OCI-LY3 (cell line): ENCODE data around the gene SEC23B.
A peak's percentile ranks its signal among the peaks of the same experiment; 100 is the strongest.

Source experiments
- H2AFZ ChIP-seq: fragments of 200-600, 300-600 bp; shearing (Covaris generic); 2 replicates; pipeline ENCODE4 v1.6.0; 2014; ENCODE audit warnings: antibody characterized with exemption, low read depth, low read length
- H3K27ac ChIP-seq: fragments of 200-600, 300-600 bp; sonication (generic); 2 replicates; pipeline ENCODE4 v1.5.1; 2014; ENCODE audit warnings: mild to moderate bottlenecking, low read length, moderate library complexity, mixed read lengths
- H3K27me3 ChIP-seq: fragments of 200-600, 300-600 bp; sonication (generic); 2 replicates; pipeline ENCODE4 v1.6.1; 2014; ENCODE audit warnings: low read depth, low read length, mixed read lengths
- H3K36me3 ChIP-seq: fragments of 200-600, 300-600 bp; sonication (generic); replicated peaks from 2 replicates; pipeline ENCODE3; 2014; ENCODE audit warnings: low read depth, low read length, mixed read lengths
- H3K4me1 ChIP-seq: fragments of 300-600, 200-600 bp; sonication (generic); 2 replicates; pipeline ENCODE4 v1.6.1; 2014; ENCODE audit warnings: low read length, mixed read lengths
- H3K4me2 ChIP-seq: fragments of 200-600, 300-600 bp; sonication (generic); 2 replicates; pipeline ENCODE4 v1.6.1; 2014; ENCODE audit warnings: low read length, mixed read lengths
- H3K4me3 ChIP-seq: fragments of 300-600, 200-600 bp; sonication (generic); 2 replicates; pipeline ENCODE4 v1.5.1; 2014; ENCODE audit warnings: antibody characterized with exemption, mild to moderate bottlenecking, low read length, moderate library complexity
- H3K79me2 ChIP-seq: fragments of 300-600, 200-600 bp; shearing (Covaris generic); 2 replicates; pipeline ENCODE4 v1.6.1; 2014; ENCODE audit warnings: mild to moderate bottlenecking, low read length, mixed read lengths
- H3K9ac ChIP-seq: fragments of 300-600, 200-600 bp; shearing (Covaris generic); 2 replicates; pipeline ENCODE4 v1.6.0; 2014; ENCODE audit warnings: mild to moderate bottlenecking, low read length, moderate library complexity
- H3K9me3 ChIP-seq: fragments of 200-600, 300-600 bp; shearing (Covaris generic); 2 replicates; pipeline ENCODE4 v1.6.1; 2014; ENCODE audit warnings: low read length, mixed read lengths; ENCODE audit not compliant: insufficient read depth
- H4K20me1 ChIP-seq: fragments of 200-600, 300-600 bp; sonication (generic); 2 replicates; pipeline ENCODE4 v1.6.1; 2016; ENCODE audit warnings: low read length, mixed read lengths; ENCODE audit not compliant: insufficient read depth
- EZH2phosphoT487 ChIP-seq: fragments of 200-600 bp; shearing (Covaris generic); IDR thresholded peaks from 2 replicates; pipeline ENCODE4 v1.6.1; 2018; ENCODE audit warnings: antibody characterized with exemption, mixed run types, low read depth
- TF ChIP-seq, protein P1 (sequence below): fragments of 200-600, 300-600 bp; sonication (generic); IDR thresholded peaks from 2 replicates; pipeline ENCODE4 v1.5.1; 2014; ENCODE audit warnings: antibody characterized with exemption, low read length, low read depth

SEC23B gene

DNA sequence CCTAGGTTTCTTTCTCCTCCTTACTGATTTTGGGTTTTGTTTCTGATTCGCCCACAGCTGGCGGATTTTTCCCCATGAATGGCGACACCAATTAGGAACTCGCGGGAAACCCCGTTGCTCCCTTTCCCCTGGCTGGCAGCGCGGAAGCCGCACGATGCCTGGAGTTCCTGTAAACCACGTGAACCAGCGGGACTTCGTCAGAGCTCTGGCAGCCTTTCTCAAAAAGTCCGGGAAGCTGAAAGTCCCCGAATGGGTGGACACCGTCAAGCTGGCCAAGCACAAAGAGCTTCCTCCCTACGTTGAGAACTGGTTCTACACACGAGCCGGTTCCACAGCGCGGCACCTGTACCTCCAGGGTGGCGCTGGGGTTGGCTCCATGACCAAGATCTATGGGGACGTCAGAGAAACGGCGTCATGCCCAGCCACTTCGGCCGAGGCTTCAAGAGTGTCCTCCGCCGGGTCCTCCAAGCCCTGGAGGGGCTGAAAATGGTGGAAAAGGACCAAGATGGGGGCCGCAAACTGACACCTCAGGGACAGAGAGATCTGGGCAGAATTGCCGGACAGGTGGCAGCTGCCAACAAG is 3.2 kb upstream of the SEC23B start:
- no peaks in the 10 kb centered on the region for H4K20me1 ChIP-seq
- H2AFZ ChIP-seq, result no peak overlapping the region
- H3K27ac ChIP-seq, result no peak overlapping the region
- H3K4me2 ChIP-seq, result no peak overlapping the region
- H3K9me3 ChIP-seq, result no peaks in the 10 kb centered on the region
- H3K27me3 ChIP-seq, result no peaks in the 10 kb centered on the region
- peaks cover 3% of the 10 kb centered on the region for H3K36me3 ChIP-seq
- H3K79me2 ChIP-seq, result peaks cover 19% of the 10 kb centered on the region
- H3K9ac ChIP-seq, result no peak overlapping the region
- TF ChIP-seq, protein P1, sequence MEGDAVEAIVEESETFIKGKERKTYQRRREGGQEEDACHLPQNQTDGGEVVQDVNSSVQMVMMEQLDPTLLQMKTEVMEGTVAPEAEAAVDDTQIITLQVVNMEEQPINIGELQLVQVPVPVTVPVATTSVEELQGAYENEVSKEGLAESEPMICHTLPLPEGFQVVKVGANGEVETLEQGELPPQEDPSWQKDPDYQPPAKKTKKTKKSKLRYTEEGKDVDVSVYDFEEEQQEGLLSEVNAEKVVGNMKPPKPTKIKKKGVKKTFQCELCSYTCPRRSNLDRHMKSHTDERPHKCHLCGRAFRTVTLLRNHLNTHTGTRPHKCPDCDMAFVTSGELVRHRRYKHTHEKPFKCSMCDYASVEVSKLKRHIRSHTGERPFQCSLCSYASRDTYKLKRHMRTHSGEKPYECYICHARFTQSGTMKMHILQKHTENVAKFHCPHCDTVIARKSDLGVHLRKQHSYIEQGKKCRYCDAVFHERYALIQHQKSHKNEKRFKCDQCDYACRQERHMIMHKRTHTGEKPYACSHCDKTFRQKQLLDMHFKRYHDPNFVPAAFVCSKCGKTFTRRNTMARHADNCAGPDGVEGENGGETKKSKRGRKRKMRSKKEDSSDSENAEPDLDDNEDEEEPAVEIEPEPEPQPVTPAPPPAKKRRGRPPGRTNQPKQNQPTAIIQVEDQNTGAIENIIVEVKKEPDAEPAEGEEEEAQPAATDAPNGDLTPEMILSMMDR, result no peak
- TF ChIP-seq EZH2phosphoT487, result no peak
- H3K4me3 ChIP-seq, result no peak overlapping the region
- peaks cover 16% of the 10 kb centered on the region for H3K4me1 ChIP-seq

DNA sequence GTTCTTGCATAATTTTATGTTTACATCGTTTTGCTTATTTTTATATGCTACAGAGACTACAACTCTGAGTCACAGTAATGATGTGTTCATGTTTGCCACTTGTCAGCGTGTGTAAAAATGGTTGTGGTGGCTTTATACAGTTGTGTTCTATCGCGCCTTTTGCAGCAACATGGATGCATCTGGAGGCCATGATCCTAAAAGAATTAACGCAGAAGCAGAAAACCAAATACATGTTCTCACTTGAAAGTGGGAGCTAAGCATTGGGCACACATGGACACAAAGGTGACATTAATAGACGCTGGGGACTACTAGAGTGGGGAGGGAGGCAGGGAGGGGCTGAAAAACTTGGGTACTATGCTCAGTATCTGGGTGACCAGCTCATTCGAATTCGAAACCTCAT is 996 bp upstream of the SEC23B start:
- Histone ChIP-seq H3K27me3 (no peaks in the 10 kb centered on the region), H3K27ac (peak overlapping the region; percentile 95), H4K20me1 (no peaks in the 10 kb centered on the region), H3K4me2 (peak overlapping the region; percentile 82), H3K79me2 (peaks cover 26% of the 10 kb centered on the region), H2AFZ (peak overlapping the region; percentile 92), H3K9me3 (no peaks in the 10 kb centered on the region), H3K36me3 (peaks cover 20% of the 10 kb centered on the region), H3K9ac (peak overlapping the region; percentile 87), H3K4me3 (peak overlapping the region; percentile 93), H3K4me1 (peaks cover 16% of the 10 kb centered on the region)
- TF ChIP-seq, protein P1, result no peak
- no peak for TF ChIP-seq EZH2phosphoT487

DNA sequence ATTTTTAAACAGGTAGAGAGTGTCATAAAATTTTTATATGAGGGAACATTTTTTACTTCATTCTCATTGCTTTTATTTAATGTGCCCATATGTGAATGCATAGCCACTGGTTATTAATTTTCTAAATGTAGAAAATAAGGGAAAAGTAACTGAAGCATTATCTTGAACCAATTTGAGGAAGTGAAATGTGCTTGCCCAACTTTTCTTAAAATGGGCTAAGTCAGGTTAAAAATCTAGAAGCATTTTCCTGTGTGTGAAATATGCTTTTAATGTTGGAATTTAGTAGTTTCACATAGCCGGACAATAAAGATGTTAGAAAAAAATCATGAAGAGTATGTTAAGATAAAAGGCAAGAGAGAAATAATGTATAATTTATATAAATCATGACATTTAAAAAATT is 3.8 kb downstream of the SEC23B start:
- TF ChIP-seq, protein P1, result no peak
- TF ChIP-seq EZH2phosphoT487, result no peak
- Histone ChIP-seq H3K9ac (no peak overlapping the region), H3K4me1 (peaks cover 14% of the 10 kb centered on the region), H3K9me3 (no peaks in the 10 kb centered on the region), H4K20me1 (no peaks in the 10 kb centered on the region), H3K79me2 (peaks cover 26% of the 10 kb centered on the region), H3K27ac (no peak overlapping the region), H3K27me3 (no peaks in the 10 kb centered on the region), H2AFZ (no peak overlapping the region), H3K36me3 (peaks cover 36% of the 10 kb centered on the region), H3K4me2 (no peak overlapping the region), H3K4me3 (no peak overlapping the region)

DNA sequence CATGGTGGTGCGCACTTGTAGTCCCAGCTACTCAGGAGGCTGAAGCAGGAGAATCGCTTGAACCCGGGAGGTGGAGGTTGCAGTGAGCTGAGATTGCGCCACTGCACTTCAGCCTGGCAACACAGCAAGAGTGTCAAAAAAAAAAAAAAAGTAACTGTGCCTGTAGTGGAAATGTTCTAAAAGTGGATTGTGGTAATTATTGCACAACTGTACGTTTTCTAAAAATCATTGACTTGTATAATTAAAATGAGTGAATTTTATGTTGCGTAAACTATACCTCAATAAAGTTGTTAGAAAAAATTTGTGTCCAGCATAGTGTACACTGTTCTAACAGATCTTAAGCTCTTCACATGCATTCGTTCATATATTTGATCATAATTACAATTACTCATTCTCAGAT is 5.5 kb downstream of the SEC23B start:
- H3K27me3 ChIP-seq, result no peaks in the 10 kb centered on the region
- peaks cover 10% of the 10 kb centered on the region for H3K4me1 ChIP-seq
- H3K9me3 ChIP-seq, result no peaks in the 10 kb centered on the region
- TF ChIP-seq, protein P1, result no peak
- no peak for TF ChIP-seq EZH2phosphoT487
- H3K79me2 ChIP-seq, result peaks cover 21% of the 10 kb centered on the region
- H3K9ac ChIP-seq, result no peak overlapping the region
- no peak overlapping the region for H3K4me3 ChIP-seq
- no peak overlapping the region for H2AFZ ChIP-seq
- no peak overlapping the region for H3K27ac ChIP-seq
- H4K20me1 ChIP-seq, result no peaks in the 10 kb centered on the region
- no peak overlapping the region for H3K4me2 ChIP-seq
- H3K36me3 ChIP-seq, result peaks cover 36% of the 10 kb centered on the region
